MCF 10A (cell line): ENCODE data around the gene TOLLIP. TPM values are rescaled to one million over a fixed set of nuclear protein-coding genes. Genes with fewer than 3 reads are reported as not detected.
"Not testable (repeated sequence)": the region's sequence is repeated elsewhere in the genome, so short reads cannot be mapped to it uniquely, and the experiment has no call there.

Source experiments
- BruUV-seq: library from RNA; stranded (reverse); fragments of 400-500 nt; replicated peaks from 2 replicates; lab custom pipeline; 2021; lab: Mats Ljungman, UMichigan
- CTCF ChIA-PET: fragments of 300-600 bp; sonication (Branson Sonifier 250); formaldehyde crosslinking; extraction: SDS; loops from one replicate; lab custom pipeline; 2021; ENCODE audit warnings: antibody characterized with exemption, inconsistent platforms; lab: Yijun Ruan, JAX
- POLR2A ChIA-PET: fragments of 300-600, 350-650 bp; sonication (Branson Sonifier 250); formaldehyde crosslinking; extraction: SDS; loops from one replicate; lab custom pipeline; 2020; ENCODE audit warnings: antibody characterized with exemption, inconsistent platforms; lab: Yijun Ruan, JAX
- DNase-seq: peaks from one replicate; pipeline ENCODE4 v3.0.0-alpha.2; 2018; ENCODE audit not compliant: unreplicated experiment
- H3K27ac Mint-ChIP-seq: one replicate; pipeline ENCODE4 v1.8.0; 2022; ENCODE audit warnings: mild to moderate bottlenecking, low read depth, mixed read lengths; ENCODE audit not compliant: unreplicated experiment
- H3K27me3 Mint-ChIP-seq: one replicate; pipeline ENCODE4 v1.8.0; 2022; ENCODE audit warnings: mixed read lengths; ENCODE audit not compliant: insufficient read depth, unreplicated experiment
- H3K36me3 Mint-ChIP-seq: one replicate; pipeline ENCODE4 v1.8.0; 2022; ENCODE audit warnings: mild to moderate bottlenecking, moderate library complexity, mixed read lengths; ENCODE audit not compliant: insufficient read depth, unreplicated experiment
- H3K4me1 Mint-ChIP-seq: one replicate; pipeline ENCODE4 v1.8.0; 2022; ENCODE audit warnings: mixed read lengths; ENCODE audit not compliant: insufficient read depth, unreplicated experiment
- H3K4me3 Mint-ChIP-seq: one replicate; pipeline ENCODE4 v1.8.0; 2022; ENCODE audit warnings: mild to moderate bottlenecking, moderate library complexity, mixed read lengths; ENCODE audit not compliant: unreplicated experiment
- H3K9me3 Mint-ChIP-seq: one replicate; pipeline ENCODE4 v1.8.0; 2022; ENCODE audit warnings: mixed read lengths; ENCODE audit not compliant: unreplicated experiment
- intact Hi-C: fragments of 100-400 bp; cut with micrococcal nuclease; formaldehyde crosslinking; loops from 2 replicates; pipeline ENCODE4 v1.14.1; 2022
- total RNA-seq: library from RNA; stranded (reverse); gene quantifications from 2 replicates; pipeline ENCODE4 v1.2.3, GENCODE V29; 2022
- TF ChIP-seq, protein P1 (sequence below): fragments of 200-600 bp; IDR thresholded peaks from one replicate; pipeline ENCODE4 v1.8.0; 2022; ENCODE audit warnings: antibody characterized with exemption, mild to moderate bottlenecking; ENCODE audit not compliant: unreplicated experiment

The TOLLIP gene
- total RNA-seq, 1 experiment from 2014 or later: 58.8 TPM

DNA sequence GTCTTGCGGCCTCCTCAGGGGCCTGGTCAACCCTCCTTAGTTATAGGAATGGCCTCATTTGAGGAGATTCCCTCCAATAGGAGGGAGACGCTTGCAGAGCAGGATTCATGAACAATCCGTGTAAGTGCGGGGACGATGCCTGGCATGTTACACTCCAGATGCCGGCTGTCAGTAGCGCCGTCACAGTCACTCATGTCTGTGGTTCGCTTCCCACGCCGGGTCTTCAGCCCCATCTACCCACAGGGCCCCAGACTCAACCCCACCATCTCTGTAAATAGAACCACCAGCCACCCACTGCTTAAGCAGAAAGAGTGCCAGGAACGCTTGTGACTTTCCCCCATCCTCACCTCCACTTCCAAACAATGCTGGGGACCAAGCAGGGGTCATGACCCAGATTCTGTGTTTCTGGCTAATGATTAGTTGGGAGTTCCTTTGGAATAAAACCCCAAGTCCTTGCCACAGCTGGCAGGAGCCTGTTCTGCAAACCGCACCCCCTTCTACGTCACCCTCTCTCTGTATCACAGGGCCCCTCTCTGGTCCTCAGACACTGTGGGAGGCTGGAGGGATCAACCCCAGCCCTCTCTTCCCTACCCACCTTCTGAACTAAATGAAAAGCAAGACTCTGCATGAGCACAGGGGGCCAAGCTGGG, 38.8 kb upstream of the TOLLIP start:
- no peaks in the 10 kb centered on the region for H3K9me3 Mint-ChIP-seq
- no peaks in the 10 kb centered on the region for H3K4me1 Mint-ChIP-seq
- TF ChIP-seq, protein P1, sequence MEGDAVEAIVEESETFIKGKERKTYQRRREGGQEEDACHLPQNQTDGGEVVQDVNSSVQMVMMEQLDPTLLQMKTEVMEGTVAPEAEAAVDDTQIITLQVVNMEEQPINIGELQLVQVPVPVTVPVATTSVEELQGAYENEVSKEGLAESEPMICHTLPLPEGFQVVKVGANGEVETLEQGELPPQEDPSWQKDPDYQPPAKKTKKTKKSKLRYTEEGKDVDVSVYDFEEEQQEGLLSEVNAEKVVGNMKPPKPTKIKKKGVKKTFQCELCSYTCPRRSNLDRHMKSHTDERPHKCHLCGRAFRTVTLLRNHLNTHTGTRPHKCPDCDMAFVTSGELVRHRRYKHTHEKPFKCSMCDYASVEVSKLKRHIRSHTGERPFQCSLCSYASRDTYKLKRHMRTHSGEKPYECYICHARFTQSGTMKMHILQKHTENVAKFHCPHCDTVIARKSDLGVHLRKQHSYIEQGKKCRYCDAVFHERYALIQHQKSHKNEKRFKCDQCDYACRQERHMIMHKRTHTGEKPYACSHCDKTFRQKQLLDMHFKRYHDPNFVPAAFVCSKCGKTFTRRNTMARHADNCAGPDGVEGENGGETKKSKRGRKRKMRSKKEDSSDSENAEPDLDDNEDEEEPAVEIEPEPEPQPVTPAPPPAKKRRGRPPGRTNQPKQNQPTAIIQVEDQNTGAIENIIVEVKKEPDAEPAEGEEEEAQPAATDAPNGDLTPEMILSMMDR: no peak
- no peak overlapping the region for H3K4me3 Mint-ChIP-seq
- no peak overlapping the region for H3K27ac Mint-ChIP-seq
- ChIA-PET POLR2A (no interaction called here), CTCF (interaction anchor here (0.7 kb wide), 1 partner anchor 22 kb away, joined by 3 read pairs; no protein-coding TSS in a partner anchor)
- DNase-seq: no peak
- H3K36me3 Mint-ChIP-seq: no peaks in the 10 kb centered on the region
- no TSS peak for BruUV-seq
- intact Hi-C loops: no loop called here
- peaks cover 32% of the 10 kb centered on the region for H3K27me3 Mint-ChIP-seq

DNA sequence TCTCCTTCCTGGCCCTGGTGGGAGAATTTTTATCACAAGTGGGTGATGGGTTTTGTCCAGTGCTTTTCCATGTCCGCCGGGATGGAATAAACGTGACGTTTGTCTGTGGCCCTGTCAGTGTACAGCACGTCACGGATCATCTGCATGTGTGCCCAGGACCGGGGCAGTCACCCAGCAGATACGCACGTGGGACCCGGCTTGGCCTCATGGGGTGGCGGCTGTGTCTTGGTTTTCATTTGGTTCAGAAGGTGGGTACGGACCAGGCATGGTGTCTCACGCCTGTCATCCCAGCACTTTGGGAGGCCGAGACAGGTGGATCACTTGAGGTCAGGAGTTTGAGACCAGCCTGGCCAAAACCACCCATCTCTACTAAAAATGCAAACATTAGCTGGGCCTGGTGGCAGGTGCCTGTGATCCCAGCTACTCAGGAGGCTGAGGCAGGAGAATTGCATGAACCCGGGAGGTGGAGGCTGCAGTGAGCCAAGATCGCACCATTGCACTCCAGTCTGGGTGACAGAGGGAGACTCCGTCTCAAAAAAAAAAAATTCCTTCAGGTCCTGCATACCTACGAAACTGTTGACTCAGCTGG, 38.1 kb upstream of the TOLLIP start:
- ChIA-PET CTCF (interaction anchor here (0.7 kb wide), 1 partner anchor 22 kb away, joined by 3 read pairs; no protein-coding TSS in a partner anchor), POLR2A (interaction anchor here (0.6 kb wide), 1 partner anchor 772 kb away, joined by 3 read pairs; no protein-coding TSS in a partner anchor)
- H3K9me3 Mint-ChIP-seq, DNase-seq, intact Hi-C loops, BruUV-seq, H3K27ac Mint-ChIP-seq, H3K36me3 Mint-ChIP-seq, H3K4me3 Mint-ChIP-seq, H3K4me1 Mint-ChIP-seq: not testable (repeated sequence)
- H3K27me3 Mint-ChIP-seq: peaks cover 27% of the 10 kb centered on the region

DNA sequence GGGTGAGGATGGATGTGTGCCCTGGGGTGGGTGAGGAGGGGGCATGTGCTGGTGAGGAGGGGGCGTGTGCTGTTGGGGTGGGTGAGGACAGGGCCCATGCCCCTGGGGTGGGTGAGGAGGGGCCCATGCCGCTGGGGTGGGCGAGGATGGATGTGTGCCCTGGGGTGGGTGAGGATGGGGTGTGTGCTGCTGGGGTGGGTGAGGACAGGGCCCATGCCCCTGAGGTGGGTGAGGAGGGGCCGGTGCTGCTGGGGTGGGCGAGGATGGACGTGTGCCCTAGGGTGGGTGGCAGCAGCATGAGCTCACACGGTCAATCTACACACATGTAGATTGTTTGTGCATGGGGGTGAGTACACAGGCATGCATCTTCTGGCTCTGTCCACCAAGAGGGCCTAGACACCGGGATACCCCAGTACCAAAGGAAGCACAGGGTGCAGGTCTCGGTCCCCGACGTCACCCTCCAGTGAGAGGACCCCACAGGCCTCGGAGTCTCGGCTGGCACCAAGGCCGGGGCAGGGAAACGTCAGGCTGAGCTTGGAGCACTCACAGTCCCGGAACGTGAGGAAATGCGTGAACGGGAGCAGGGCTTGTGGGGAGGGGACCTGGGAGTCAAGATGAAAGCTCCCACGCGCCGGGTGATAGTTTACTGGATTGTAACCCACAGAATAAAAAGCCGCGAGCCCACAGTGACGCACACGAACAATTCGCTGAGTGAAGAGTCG, 37.4 kb upstream of the TOLLIP start:
- POLR2A ChIA-PET: interaction anchor here (0.6 kb wide), 1 partner anchor 771 kb away, joined by 3 read pairs; no protein-coding TSS in a partner anchor
- no TSS peak for BruUV-seq
- no peaks in the 10 kb centered on the region for H3K4me1 Mint-ChIP-seq
- H3K27ac Mint-ChIP-seq: no peak overlapping the region
- no peaks in the 10 kb centered on the region for H3K36me3 Mint-ChIP-seq
- CTCF ChIA-PET: no interaction called here
- H3K9me3 Mint-ChIP-seq: no peaks in the 10 kb centered on the region
- H3K4me3 Mint-ChIP-seq: no peak overlapping the region
- intact Hi-C loops: no loop called here
- TF ChIP-seq, protein P1: no peak
- no peak for DNase-seq
- H3K27me3 Mint-ChIP-seq: peaks cover 27% of the 10 kb centered on the region

DNA sequence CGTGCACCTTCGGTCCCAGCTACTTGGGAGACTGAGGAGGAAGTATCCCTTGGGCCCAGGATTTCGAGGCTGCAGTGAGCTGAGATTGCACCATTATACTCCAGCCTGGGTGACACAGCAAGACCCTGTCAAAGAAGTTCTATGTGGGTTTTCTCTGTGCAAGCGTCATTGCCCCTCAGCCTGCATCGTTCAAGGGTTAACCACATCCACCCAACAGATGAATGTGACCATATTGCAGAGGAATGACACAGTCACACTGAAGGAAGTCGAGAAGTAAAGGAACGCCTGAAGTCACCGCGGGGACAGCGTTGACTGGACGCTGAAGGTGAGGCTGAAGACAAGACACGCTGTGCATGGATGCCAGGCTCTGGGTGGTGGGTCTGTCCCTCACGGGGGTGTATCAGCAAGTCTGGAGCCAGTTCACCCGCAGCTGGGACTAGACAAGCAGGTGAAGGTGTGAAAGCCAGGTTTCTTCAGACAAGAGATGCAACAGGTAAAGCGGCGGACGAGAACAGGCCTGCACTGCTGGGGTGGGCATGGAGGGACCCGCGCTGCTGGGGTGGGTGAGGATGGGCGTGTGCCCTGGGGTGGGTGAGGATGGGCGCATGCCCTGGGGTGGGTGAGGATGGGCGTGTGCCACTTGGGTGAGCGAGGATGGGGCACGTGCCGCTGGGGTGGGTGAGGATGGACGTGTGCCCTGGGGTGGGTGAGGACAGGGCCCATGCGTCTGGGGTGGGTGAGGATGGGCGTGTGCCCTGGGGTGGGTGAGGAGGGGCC, 36.5 kb upstream of the TOLLIP start:
- peaks cover 22% of the 10 kb centered on the region for H3K27me3 Mint-ChIP-seq
- H3K36me3 Mint-ChIP-seq: no peaks in the 10 kb centered on the region
- no peaks in the 10 kb centered on the region for H3K9me3 Mint-ChIP-seq
- no peak overlapping the region for H3K4me3 Mint-ChIP-seq
- TF ChIP-seq, protein P1: no peak
- H3K4me1 Mint-ChIP-seq: no peaks in the 10 kb centered on the region
- intact Hi-C loops: no loop called here
- POLR2A ChIA-PET: interaction anchor here (0.5 kb wide), 1 partner anchor 393 kb away, joined by 3 read pairs; no protein-coding TSS in a partner anchor
- DNase-seq: no peak
- BruUV-seq: no TSS peak
- CTCF ChIA-PET: no interaction called here
- no peak overlapping the region for H3K27ac Mint-ChIP-seq
